Heart right ventricle (tissue), 16 donors: ENCODE data around the gene SERBP1. TPM values are rescaled to one million over a fixed set of nuclear protein-coding genes. Genes with fewer than 3 reads are reported as not detected.
A peak's percentile ranks its signal among the peaks of the same experiment; 100 is the strongest.

Source experiments
- ATAC-seq, 8 donors: fragments of 200-7000 bp; cut with Tn5 transposase; one replicate each; pipeline ENCODE4 v1.9.1; 2020; ENCODE audit warnings: mild to moderate bottlenecking in 8 of 8, moderate library complexity in 8 of 8, moderate number of reproducible peaks in 1 of 8
- DNase-seq, 2 donors: peaks; one replicate each; pipeline ENCODE4 v3.0.0-alpha.2; 2020
- H3K27ac ChIP-seq, 10 donors: fragments of 200-600 bp; sonication (generic) in 2 of 10; one replicate each; pipeline versions ENCODE4 v1.5.0 to v1.8.0; 2020 to 2022; ENCODE audit warnings: mild to moderate bottlenecking in 3 of 10
- H3K27me3 ChIP-seq, 7 donors: fragments of 200-600 bp; one replicate each; pipeline ENCODE4 v1.8.0; 2021 to 2022; ENCODE audit warnings: mild to moderate bottlenecking in 2 of 7
- H3K36me3 ChIP-seq, 9 donors: fragments of 200-600 bp; sonication (generic) in 1 of 9; one replicate each; pipeline versions ENCODE4 v1.5.0 to v1.8.0; 2020 to 2022; ENCODE audit warnings: mild to moderate bottlenecking in 2 of 9
- H3K4me1 ChIP-seq, 9 donors: fragments of 200-600 bp; sonication (generic) in 1 of 9; one replicate each; pipeline versions ENCODE4 v1.5.0 to v1.8.0; 2020 to 2022; ENCODE audit warnings: mild to moderate bottlenecking in 4 of 9
- H3K4me3 ChIP-seq, 10 donors: fragments of 200-600 bp; sonication (generic) in 2 of 10; one replicate each; pipeline versions ENCODE4 v1.5.0 to v1.8.0; 2020 to 2022; ENCODE audit warnings: mild to moderate bottlenecking in 7 of 10, moderate library complexity in 2 of 10
- H3K9me3 ChIP-seq, 11 donors: fragments of 200-600 bp in 10 of 11; sonication (generic) in 2 of 11; one replicate each; pipeline versions ENCODE4 v1.5.0 to v1.8.0; 2013 to 2022; ENCODE audit warnings: mild to moderate bottlenecking in 2 of 11, control low read depth in 1 of 11, moderate library complexity in 1 of 11
- WGBS, 2 donors: extraction: QIAGEN DNeasy Blood & Tissue Kit; methylation state at CpG; one replicate each; pipeline ENCODE4 v1.1.7; 2013; ENCODE audit warnings: inconsistent platforms in 1 of 2; 5-methylcytosine and 5-hydroxymethylcytosine counted together
- intact Hi-C, 10 donors: fragments of 100-400 bp; cut with DNase I; formaldehyde crosslinking; loops; one replicate each; pipeline versions ENCODE4 v1.11.1 to v1.14.2; 2022
- polyA plus RNA-seq, 2 donors: library from polyadenylated mRNA; stranded (reverse); fragments of 200-250 nt; gene quantifications; one replicate each; pipeline ENCODE4 v1.2.3, GENCODE V29; 2013
- total RNA-seq, 10 donors: library from RNA; stranded (reverse); fragmentation: NEBNext Ultra II Directional in 3 of 10; extraction: Animal tissue kit (Norgen Biotek cat#: 25700) in 3 of 10; gene quantifications; one replicate each; pipeline versions ENCODE4 v1.2.1 to v1.2.4, GENCODE V29; 2021 to 2023
- TF ChIP-seq, protein P1 (sequence below), 9 donors: fragments of 200-600 bp; sonication (generic) in 2 of 9; IDR thresholded peaks; one replicate each; pipeline versions ENCODE4 v1.5.0 to v1.8.0; 2021 to 2022; ENCODE audit warnings: antibody characterized with exemption in 9 of 9, mild to moderate bottlenecking in 5 of 9, moderate library complexity in 1 of 9
- donor health status: Arrhythmogenic right ventricular cardiomyopathy.
- donor health status: ischemic (EF 13 %, LVEDD 7.1; RV severe dilation, severe dysfunction).
- donor health status: healthy with polysubstance abuse.
- donor health status: DM: no; HTN: yes; CAD: no.
- donor health status: DM: no; HTN: no; CAD: no.
- donor health status: ischemic (EF 25% LVEDD 6.9; RV normal size, moderate dysfunction).
- donor health status: ischemic (EF 25% LVEDD 5.7; RV mildly dilated, moderate dysfunction).
- donor health status: healthy.
- donor health status: DM: yes; HTN: yes; CAD: no.
- donor health status: Ischemic cardiomyopathy.
- donor health status: ischemic (EF 35%, LVEDD 5.7; RV mildly dilated, moderate dysfunction).
- donor health status: nonischemic (EF 11% LVEDD 7.7; RV severe dilation, severe dysfunction).
- donor health status: DM: yes; HTN: yes; CAD: no.
- donor health status: PGD.
- donor health status: ischemic (EF 29% LVEDD 5.4; RV normal size, mild dysfunction).
- donor health status: nonischemic (EF 23%, LVEDD 6.1; RV moderate dilation, normal function).

SERBP1 gene
- total and polyA plus RNA-seq, 12 donors = 58.3 to 153 (median 136) TPM

DNA sequence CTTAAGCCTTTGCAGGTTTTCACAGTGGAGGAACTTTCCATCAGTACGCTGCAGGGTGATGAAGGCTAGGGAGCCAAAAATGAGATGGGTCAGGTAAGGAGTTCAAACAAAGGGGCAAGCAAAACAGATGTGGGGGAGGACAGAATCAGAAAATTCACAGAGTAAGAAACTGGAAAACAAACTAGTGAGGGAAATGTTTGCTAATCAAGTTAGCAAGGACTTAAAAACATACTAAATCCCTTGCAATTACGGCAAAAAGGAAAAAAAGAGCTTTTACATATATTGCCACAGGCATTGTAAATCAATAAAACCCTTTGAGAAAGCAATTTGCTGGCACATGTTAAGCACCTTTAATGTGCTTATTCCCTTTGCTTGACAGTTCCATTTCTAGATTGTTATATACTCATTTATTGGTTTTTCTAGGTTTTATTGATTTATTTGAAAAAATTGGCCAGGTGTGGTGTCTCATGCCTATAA is 45.8 kb upstream of the SERBP1 start:
- WGBS, 2 donors = 95 to 98% methylated on average over 2 of the region's 2 CpGs
- intact Hi-C loops = no loop called here
- Histone ChIP-seq H3K4me1 (peaks cover 0 to 16% (median 7%) of the 10 kb centered on the region in 9 donors), H3K36me3 (no peaks in the 10 kb centered on the region), H3K9me3 (no peaks in the 10 kb centered on the region), H3K4me3 (no peak overlapping the region), H3K27me3 (no peaks in the 10 kb centered on the region), H3K27ac (no peak overlapping the region)
- DNase-seq (no peak), ATAC-seq (no peak)
- TF ChIP-seq, protein P1, sequence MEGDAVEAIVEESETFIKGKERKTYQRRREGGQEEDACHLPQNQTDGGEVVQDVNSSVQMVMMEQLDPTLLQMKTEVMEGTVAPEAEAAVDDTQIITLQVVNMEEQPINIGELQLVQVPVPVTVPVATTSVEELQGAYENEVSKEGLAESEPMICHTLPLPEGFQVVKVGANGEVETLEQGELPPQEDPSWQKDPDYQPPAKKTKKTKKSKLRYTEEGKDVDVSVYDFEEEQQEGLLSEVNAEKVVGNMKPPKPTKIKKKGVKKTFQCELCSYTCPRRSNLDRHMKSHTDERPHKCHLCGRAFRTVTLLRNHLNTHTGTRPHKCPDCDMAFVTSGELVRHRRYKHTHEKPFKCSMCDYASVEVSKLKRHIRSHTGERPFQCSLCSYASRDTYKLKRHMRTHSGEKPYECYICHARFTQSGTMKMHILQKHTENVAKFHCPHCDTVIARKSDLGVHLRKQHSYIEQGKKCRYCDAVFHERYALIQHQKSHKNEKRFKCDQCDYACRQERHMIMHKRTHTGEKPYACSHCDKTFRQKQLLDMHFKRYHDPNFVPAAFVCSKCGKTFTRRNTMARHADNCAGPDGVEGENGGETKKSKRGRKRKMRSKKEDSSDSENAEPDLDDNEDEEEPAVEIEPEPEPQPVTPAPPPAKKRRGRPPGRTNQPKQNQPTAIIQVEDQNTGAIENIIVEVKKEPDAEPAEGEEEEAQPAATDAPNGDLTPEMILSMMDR (IDR thresholded peaks at IDR 0.05) = no peak

DNA sequence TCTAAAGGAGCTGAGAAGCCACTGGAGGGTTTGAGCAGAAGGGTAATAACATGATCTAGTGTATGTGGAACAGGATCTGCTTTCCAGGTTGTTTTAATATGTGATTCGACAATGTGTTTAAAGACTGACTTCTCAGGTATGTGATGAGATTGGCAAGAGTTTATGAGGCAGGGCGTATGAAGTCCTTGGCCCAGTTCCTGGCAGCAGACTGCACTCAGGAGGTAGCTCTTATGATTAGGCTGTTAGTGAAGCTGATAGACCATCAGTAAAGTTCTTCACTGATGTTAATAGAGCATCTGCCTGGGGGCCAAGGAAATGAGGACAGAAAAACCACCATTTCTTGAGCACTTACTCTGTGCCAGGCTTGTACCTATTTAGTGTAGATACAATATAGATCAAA is 41.9 kb upstream of the SERBP1 start:
- Histone ChIP-seq H3K27ac (no peak overlapping the region), H3K9me3 (no peaks in the 10 kb centered on the region), H3K36me3 (no peaks in the 10 kb centered on the region), H3K4me1 (peaks cover 0 to 16% (median 9%) of the 10 kb centered on the region in 9 donors), H3K27me3 (no peaks in the 10 kb centered on the region), H3K4me3 (no peak overlapping the region)
- intact Hi-C loops = no loop called here
- WGBS, 2 donors = 48 to 55% methylated on average over 2 of the region's 2 CpGs
- DNase-seq (no peak), ATAC-seq (no peak)
- TF ChIP-seq, protein P1 (IDR thresholded peaks at IDR 0.05) = no peak

DNA sequence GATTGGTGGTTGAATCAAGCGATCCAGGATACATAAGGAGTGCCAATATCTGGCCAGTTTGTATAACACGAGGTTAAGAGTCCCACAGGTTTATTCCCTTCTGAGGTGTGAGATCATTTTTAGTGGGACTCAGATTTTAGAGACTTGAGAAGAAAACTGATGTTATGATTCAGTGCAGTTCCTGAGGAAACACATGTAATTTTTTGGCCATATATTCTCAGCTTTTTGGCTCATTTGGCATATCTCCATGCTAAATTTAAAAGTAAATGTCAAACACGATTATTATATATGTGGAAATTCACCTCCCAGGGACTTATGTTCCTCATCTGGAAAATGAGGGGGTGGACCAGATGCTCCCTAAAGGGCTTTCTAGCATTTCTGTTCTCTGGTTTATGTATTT is 39.2 kb upstream of the SERBP1 start:
- WGBS, 2 donors = 58 to 67% methylated on average over 3 of the region's 3 CpGs
- intact Hi-C loops = no loop called here
- H3K27ac ChIP-seq = no peak overlapping the region
- TF ChIP-seq, protein P1 (IDR thresholded peaks at IDR 0.05) = no peak
- no peak overlapping the region for H3K4me3 ChIP-seq
- H3K4me1 ChIP-seq = peaks cover 0 to 16% (median 13%) of the 10 kb centered on the region in 9 donors
- DNase-seq (no peak), ATAC-seq (no peak)
- H3K27me3 ChIP-seq = no peaks in the 10 kb centered on the region
- H3K9me3 ChIP-seq = no peaks in the 10 kb centered on the region
- H3K36me3 ChIP-seq = no peaks in the 10 kb centered on the region

DNA sequence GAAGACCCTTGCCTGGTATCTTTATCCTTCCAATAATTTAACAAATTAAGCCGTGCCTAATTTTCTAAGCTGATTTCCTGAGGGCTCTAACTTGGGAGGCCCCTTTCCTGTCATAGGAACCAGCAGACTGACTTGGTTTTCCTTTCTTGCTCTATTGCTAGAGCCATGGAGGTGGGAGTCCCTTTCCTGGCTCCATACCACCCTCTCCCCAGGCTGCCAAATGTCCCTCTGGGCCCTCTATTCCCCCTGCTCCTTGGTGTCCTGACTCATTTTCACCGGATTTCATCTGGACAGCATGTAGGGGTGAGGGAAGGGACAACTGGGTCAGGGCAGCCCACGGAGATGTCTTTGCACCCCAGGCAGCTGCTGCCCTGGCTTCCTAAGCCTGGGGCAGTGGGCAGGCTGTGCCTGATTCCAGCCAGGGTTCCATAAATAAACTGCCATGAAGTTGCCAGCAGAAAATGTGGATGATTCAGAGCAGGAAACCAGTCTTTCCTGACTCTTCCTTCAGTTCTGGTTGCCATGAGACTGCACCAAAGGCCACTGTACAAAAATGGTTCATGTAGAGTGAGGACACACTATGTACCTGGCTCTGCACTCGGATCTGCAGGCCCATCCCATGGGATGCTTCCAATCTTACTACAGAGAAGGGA is 38.0 kb upstream of the SERBP1 start:
- no peaks in the 10 kb centered on the region for H3K27me3 ChIP-seq
- H3K4me3 ChIP-seq = no peak overlapping the region
- H3K27ac ChIP-seq = peak overlapping the region in 2 of 10 donors; percentile 38 to 46
- intact Hi-C loops = no loop called here
- H3K36me3 ChIP-seq = no peaks in the 10 kb centered on the region
- DNase-seq (no peak), ATAC-seq (peak in 3 of 8 donors; percentile 57 to 65 (median 59))
- 52 to 70% methylated on average over 4 of the region's 4 CpGs for WGBS, 2 donors
- H3K9me3 ChIP-seq = no peaks in the 10 kb centered on the region
- TF ChIP-seq, protein P1 (IDR thresholded peaks at IDR 0.05) = no peak
- H3K4me1 ChIP-seq = peaks cover 0 to 26% (median 13%) of the 10 kb centered on the region in 9 donors
